Activated effector memory CD4-positive, alpha-beta T cell treated with anti-CD3 and anti-CD28 coated beads, Interleukin-2, amount 50 U/mL, for 16 hours (primary cell): Measurements from ENCODE around the gene TDRD10.

ENCODE experiments used
- DNase-seq: peaks from one replicate; pipeline ENCODE4 v3.0.0-alpha.2; 2020

Gene TDRD10

GRCh38 chr1:154502066-154502743, at the start of gene TDRD10, which contains the start of gene SHE:
Gene TDRD10, plus strand, starts transcription at chr1:154502219. Its CDS starts 4,685 bp downstream, at chr1:154506904.
Gene SHE, minus strand, starts transcription at chr1:154502412. Its CDS starts 386 bp downstream, at chr1:154502026.
- DNase-seq: peak; percentile 65

- DNase-seq: no peak
Measured at GRCh38 chr1:154453161-154453560, 48.9 kb upstream of the TDRD10 start.

- DNase-seq: no peak
Measured at GRCh38 chr1:154453574-154454352, 48.3 kb upstream of the TDRD10 start.

- DNase-seq: no peak
Measured at GRCh38 chr1:154454386-154455120, 47.5 kb upstream of the TDRD10 start.

- no peak for DNase-seq
Measured at GRCh38 chr1:154456631-154457030, 45.4 kb upstream of the TDRD10 start.

GRCh38 chr1:154459080-154459479, 42.9 kb upstream of the TDRD10 start:
- DNase-seq: no peak

- DNase-seq: no peak
Measured at GRCh38 chr1:154460695-154461260, 41.2 kb upstream of the TDRD10 start.

- DNase-seq: peak; percentile 88
Measured at GRCh38 chr1:154463512-154463990, 38.5 kb upstream of the TDRD10 start.

- no peak for DNase-seq
Measured at GRCh38 chr1:154465621-154466195, 36.3 kb upstream of the TDRD10 start.

GRCh38 chr1:154466206-154466605, 35.8 kb upstream of the TDRD10 start:
- no peak for DNase-seq

- no peak for DNase-seq
Measured at GRCh38 chr1:154466921-154467417, 35.0 kb upstream of the TDRD10 start.

- DNase-seq: peak; percentile 76
Measured at GRCh38 chr1:154467434-154468102, 34.5 kb upstream of the TDRD10 start.

- DNase-seq: no peak
Measured at GRCh38 chr1:154468535-154469250, 33.3 kb upstream of the TDRD10 start.

GRCh38 chr1:154469844-154470560, 32.0 kb upstream of the TDRD10 start:
- peak; percentile 58 for DNase-seq

- DNase-seq: no peak
Measured at GRCh38 chr1:154471304-154471703, 30.7 kb upstream of the TDRD10 start.

GRCh38 chr1:154474802-154475201, 27.2 kb upstream of the TDRD10 start:
- no peak for DNase-seq

- DNase-seq: no peak
Measured at GRCh38 chr1:154476791-154477190, 25.2 kb upstream of the TDRD10 start.

- DNase-seq: no peak
Measured at GRCh38 chr1:154478013-154478412, 24.0 kb upstream of the TDRD10 start.

- no peak for DNase-seq
Measured at GRCh38 chr1:154478639-154479038, 23.4 kb upstream of the TDRD10 start.

- DNase-seq: peak; percentile 76
Measured at GRCh38 chr1:154479764-154480421, 22.1 kb upstream of the TDRD10 start.
